ENCODE results near the gene DNAAF2.

DNAAF2 gene

GRCh38 chr14:49598485-49599300, 36.4 kb downstream of the DNAAF2 start, which contains the start of gene LRR1:
Gene LRR1, plus strand, starts transcription at chr14:49598940. Its CDS starts 81 bp downstream, at chr14:49599021.
- peak within 1 kb of the TSS; percentile 55 for H2AFZ ChIP-seq (ENCODE audit: low read depth, low read length, severe bottlenecking)
- peaks cover 60% of the 10 kb centered on the region for H3K79me2 ChIP-seq (ENCODE audit: insufficient read depth, low read length)
- peak within 1 kb of the TSS; percentile 96 for H3K4me2 ChIP-seq (ENCODE audit: low read depth, low read length, poor library complexity, severe bottlenecking)
- no peaks in the 10 kb centered on the region for H3K9me3 ChIP-seq (ENCODE audit: insufficient read depth, low read length)
- no peaks in the 10 kb centered on the region for H3K27me3 ChIP-seq (ENCODE audit: low read length)
- H3F3A ChIP-seq (ENCODE audit: insufficient read depth), result peaks cover 9% of the 10 kb centered on the region
- peak within 1 kb of the TSS; percentile 97 for H3K4me3 ChIP-seq (ENCODE audit: insufficient read depth, low read length, poor library complexity, severe bottlenecking)
- H4K20me1 ChIP-seq (ENCODE audit: low read depth, low read length), result no peaks in the 10 kb centered on the region
- TF ChIP-seq EZH2phosphoT487 (conservative IDR thresholded peaks at IDR 0.05; ENCODE audit: low read length) (no peak), CTCF (IDR thresholded peaks at IDR 0.05; ENCODE audit: insufficient read depth, low read length, poor library complexity, severe bottlenecking) (no peak)
- H3K9me2 ChIP-seq (replicated peaks; ENCODE audit: insufficient read depth, low read length), result no peaks in the 10 kb centered on the region
- peak within 1 kb of the TSS; percentile 83 for H3K27ac ChIP-seq (ENCODE audit: low read depth, low read length)
- H3K9ac ChIP-seq (ENCODE audit: low read length), result peak within 1 kb of the TSS; percentile 99
- peaks cover 5% of the 10 kb centered on the region; the same call in 1 of the 2 replicates for H3K36me3 ChIP-seq (ENCODE audit: low read length)

- Histone ChIP-seq H3K79me2 (ENCODE audit: insufficient read depth, low read length) (peaks cover 57% of the 10 kb centered on the region), H4K20me1 (ENCODE audit: low read depth, low read length) (no peaks in the 10 kb centered on the region), H2AFZ (ENCODE audit: low read depth, low read length, severe bottlenecking) (peak overlapping the region; percentile 55), H3F3A (ENCODE audit: insufficient read depth) (peaks cover 9% of the 10 kb centered on the region), H3K9me3 (ENCODE audit: insufficient read depth, low read length) (no peaks in the 10 kb centered on the region), H3K9me2 (replicated peaks; ENCODE audit: insufficient read depth, low read length) (no peaks in the 10 kb centered on the region), H3K9ac (ENCODE audit: low read length) (peak overlapping the region; percentile 99), H3K36me3 (ENCODE audit: low read length) (peaks cover 5% of the 10 kb centered on the region; the same call in 1 of the 2 replicates), H3K27ac (ENCODE audit: low read depth, low read length) (peak overlapping the region; percentile 83), H3K4me3 (ENCODE audit: insufficient read depth, low read length, poor library complexity, severe bottlenecking) (peak overlapping the region; percentile 97), H3K27me3 (ENCODE audit: low read length) (no peaks in the 10 kb centered on the region), H3K4me2 (ENCODE audit: low read depth, low read length, poor library complexity, severe bottlenecking) (peak overlapping the region; percentile 96)
- TF ChIP-seq EZH2phosphoT487 (conservative IDR thresholded peaks at IDR 0.05; ENCODE audit: low read length), result no peak
- TF ChIP-seq CTCF (IDR thresholded peaks at IDR 0.05; ENCODE audit: insufficient read depth, low read length, poor library complexity, severe bottlenecking), result no peak
Measured at GRCh38 chr14:49598189-49598484, 36.9 kb downstream of the DNAAF2 start.

GRCh38 chr14:49594347-49595091, 40.5 kb downstream of the DNAAF2 start:
- Histone ChIP-seq H3K27me3 (ENCODE audit: low read length) (no peaks in the 10 kb centered on the region), H4K20me1 (ENCODE audit: low read depth, low read length) (no peaks in the 10 kb centered on the region), H2AFZ (ENCODE audit: low read depth, low read length, severe bottlenecking) (no peak overlapping the region), H3K9me3 (ENCODE audit: insufficient read depth, low read length) (no peaks in the 10 kb centered on the region), H3K79me2 (ENCODE audit: insufficient read depth, low read length) (peaks cover 26% of the 10 kb centered on the region), H3K9ac (ENCODE audit: low read length) (no peak overlapping the region), H3F3A (ENCODE audit: insufficient read depth) (peaks cover 9% of the 10 kb centered on the region), H3K4me3 (ENCODE audit: insufficient read depth, low read length, poor library complexity, severe bottlenecking) (no peak overlapping the region), H3K36me3 (ENCODE audit: low read length) (no peaks in the 10 kb centered on the region), H3K27ac (ENCODE audit: low read depth, low read length) (no peak overlapping the region), H3K4me2 (ENCODE audit: low read depth, low read length, poor library complexity, severe bottlenecking) (no peak overlapping the region), H3K9me2 (replicated peaks; ENCODE audit: insufficient read depth, low read length) (no peaks in the 10 kb centered on the region)
- TF ChIP-seq CTCF (IDR thresholded peaks at IDR 0.05; ENCODE audit: insufficient read depth, low read length, poor library complexity, severe bottlenecking) (no peak), EZH2phosphoT487 (conservative IDR thresholded peaks at IDR 0.05; ENCODE audit: low read length) (no peak)
